Activated CD8-positive, alpha-beta memory T cell treated with anti-CD3 and anti-CD28 coated beads, Interleukin-2, amount 50 U/mL, for 24 hours (primary cell): ENCODE results near the gene NR2F2.

Source experiments
- DNase-seq: peaks from one replicate; pipeline ENCODE4 v3.0.0-alpha.2; 2020; ENCODE audit errors: extremely low read depth

NR2F2 gene

GRCh38 chr15:96343113-96344059 lies 12.9 kb downstream of the NR2F2 start:
- DNase-seq, result no peak

DNA sequence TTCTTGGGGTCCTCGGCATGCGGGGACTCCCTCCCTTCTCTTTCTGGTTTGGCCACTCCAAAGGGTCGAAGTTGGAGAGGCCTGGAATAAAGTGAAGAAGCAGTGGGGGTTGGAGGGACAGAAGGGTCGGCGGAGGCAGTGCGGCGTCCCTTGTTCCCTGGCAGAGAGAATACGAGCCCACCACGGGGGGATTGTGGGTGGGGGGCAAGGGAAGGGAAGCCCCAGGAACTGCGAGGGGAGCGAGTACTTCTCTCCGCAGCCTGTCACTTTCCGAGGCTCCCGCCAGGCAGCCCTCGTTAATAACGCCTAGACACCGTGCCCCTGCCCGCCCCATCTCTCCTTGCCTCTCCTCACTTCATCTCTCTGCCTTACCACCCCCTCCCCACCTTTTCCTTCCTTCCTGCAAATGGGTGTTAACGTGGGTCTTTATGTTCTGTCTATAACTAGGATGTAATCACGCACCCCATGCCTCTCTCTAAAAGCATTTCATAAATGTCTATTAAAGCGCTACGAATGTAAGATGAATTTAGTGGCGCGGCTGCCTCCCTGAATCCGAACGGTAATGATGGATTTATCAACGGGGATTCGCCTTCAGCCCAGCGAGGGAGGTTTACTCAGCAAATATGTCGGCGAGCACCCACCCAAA lies 13.7 kb downstream of the NR2F2 start:
- DNase-seq, result no peak

DNA sequence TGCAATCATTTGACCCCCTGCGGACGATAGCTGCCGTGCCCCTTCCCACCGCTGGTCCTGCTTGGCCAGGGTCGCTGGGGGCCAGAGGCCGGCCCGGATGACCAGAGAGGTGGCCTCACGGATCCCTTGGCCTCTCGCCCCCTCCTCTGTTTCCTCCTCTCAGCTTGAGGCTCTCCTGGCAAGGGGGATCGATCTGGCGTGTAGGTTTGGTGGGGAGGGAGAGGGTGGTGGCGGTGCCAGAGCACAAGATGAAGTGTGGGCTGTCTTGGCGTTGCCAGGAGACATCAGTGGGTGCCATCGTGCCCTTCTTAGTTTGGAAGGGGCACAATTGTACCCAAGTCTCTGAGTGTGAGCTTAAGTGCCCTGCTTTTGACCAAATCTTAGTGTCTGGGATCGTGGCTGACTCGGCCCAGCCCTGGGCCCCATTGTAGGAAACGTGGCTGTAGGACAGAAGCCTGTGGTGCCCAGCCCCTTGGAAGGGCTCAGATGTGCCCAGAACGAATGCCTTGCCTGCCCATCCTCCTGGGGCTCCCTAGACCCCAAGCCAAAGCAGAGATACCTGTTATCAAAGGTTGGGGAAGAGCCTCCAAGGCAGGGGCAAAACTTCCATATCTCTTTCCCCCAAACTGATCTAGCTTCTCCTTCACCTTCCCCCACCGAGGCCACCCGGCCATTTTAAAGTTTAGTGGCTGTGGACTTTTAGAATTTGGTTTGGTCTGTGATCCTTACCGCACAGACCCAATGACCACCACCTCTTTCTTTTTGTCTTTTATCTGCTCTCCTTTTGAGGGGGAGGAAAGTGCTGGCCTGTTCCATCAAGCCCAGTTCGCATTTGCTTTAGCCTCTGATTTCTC lies 14.4 kb downstream of the NR2F2 start:
- DNase-seq, result no peak

GRCh38 chr15:96345560-96346399 lies 15.3 kb downstream of the NR2F2 start:
- no peak for DNase-seq

- DNase-seq, result no peak
Observed at GRCh38 chr15:96346409-96346970, 16.0 kb downstream of the NR2F2 start.

DNA sequence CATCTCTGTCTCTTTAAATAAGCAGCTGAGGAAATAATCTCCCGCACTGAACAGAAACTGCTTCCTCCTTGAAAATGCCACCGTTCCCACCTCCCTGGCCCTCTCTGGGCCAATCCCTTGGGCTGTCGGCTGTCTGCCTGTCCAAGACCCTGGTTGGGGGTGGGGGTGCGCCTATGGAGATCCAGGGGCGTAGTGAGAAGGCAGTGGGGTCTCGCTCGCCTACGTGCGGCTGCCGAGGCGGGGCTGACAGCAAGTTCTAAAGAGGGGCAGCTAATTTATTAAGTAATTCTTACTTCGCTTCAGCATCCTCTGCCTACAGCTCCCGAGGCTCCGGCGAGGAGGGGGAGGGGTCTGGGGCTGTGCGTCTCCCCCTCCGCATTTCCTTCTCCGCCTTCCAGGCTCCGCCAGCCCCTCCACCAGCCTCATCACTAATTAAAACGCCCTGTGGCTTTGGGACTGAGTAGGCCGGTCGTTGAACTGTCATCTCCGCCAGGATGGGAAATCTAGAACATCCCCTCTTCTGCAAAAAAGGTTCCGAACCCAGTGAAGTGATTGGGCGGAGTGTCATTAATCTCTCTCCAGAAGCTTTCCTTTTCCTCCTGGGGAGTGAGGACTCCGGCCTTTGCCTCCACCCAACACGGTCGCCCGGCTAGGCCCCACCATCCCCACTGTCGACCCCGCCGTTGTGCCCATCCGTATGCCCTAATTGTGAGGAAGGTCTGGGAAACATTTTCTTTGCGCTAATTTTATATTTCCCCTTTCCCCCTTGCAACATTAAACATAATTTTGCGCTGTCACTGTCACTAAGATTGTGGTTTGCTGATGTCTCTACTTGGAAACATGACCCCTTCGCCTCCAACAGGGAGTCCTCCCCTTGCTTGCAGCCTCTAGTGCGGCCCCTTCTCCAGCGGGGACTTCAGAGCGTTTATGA lies 16.9 kb downstream of the NR2F2 start:
- DNase-seq, result no peak

GRCh38 chr15:96348112-96349027 lies 17.9 kb downstream of the NR2F2 start:
- DNase-seq, result no peak

DNA sequence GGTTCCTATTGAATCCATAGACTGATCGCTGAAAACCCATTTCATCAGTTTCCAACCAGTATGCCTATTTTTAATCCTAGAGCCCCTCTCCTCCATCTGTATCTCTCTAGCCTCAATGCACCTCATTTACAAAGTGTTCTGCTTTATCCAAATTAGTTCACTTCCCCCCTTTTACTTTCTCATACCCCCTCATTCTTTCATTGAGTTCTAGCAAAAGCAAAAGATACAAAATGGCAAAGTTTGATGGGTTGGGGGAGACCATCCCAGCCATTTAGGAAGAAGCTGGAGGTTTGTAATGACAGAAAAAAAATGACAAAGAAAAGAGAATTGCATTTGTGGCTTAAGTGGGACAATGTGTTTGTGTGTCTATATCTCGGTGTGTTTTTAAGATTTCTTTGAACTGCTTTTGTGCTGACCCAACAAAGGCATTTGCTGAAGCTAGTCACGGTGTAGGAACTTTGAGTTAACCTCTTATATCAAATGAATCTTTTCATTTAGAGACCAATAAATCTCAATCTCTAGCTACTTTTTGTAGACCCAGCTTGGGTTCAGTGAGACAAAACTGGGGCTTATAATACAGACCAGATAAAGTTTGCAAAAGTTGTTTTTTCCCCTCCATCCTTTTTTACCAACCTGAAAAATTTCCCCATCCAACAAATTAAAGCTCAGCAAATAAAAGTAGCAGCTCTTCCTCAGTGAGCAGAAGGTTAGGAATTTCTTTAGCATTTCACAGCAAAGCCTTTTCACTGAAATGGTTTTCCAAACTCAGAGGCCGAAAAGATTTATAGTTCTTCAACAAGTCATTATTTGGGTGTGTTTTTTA lies 18.7 kb downstream of the NR2F2 start:
- no peak for DNase-seq

DNA sequence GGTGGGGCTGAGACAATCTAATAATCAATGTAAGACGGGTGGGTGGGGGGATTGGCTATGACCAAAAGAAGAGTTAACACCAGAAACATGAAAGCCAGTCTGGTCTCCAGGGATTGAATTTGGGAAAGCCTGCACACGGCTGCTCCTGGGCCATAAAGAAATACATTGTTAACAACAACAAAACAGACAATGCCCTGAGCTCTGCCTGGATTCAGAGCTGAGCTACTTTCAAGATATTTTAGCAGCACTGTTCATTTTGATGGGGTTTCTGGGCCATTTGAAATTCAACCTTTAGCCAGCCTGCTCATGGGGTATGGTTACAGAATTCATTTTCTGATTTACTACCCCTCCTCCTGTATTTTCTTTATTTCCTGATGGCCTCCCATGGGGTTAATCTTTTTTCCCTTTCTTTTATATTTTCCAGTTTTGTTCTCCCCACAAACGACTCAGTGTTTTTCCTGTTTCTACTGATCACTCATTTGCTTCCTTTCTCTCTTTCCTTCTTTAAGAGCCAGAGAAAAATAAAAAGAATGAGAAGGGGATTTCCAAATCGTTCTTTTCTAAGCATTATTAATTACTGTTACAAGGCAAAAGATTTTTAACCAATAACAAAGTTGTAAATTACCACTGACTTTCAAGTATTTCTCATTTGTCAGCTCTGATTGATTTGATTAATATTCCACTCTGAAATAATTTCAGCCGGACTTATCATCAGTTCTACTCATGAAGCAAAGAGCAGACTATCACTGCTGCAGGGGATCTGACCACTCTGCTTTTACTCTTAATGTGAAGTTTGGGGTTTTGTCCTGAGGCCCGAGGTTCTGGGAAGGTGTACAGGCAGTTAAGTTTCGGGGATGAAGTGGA lies 19.6 kb downstream of the NR2F2 start:
- DNase-seq, result no peak

GRCh38 chr15:96350934-96351724 lies 20.6 kb downstream of the NR2F2 start:
- no peak for DNase-seq

- DNase-seq, result no peak
Observed at GRCh38 chr15:96351761-96352603, 21.5 kb downstream of the NR2F2 start.

- DNase-seq, result no peak
Observed at GRCh38 chr15:96352604-96353405, 22.3 kb downstream of the NR2F2 start.

DNA sequence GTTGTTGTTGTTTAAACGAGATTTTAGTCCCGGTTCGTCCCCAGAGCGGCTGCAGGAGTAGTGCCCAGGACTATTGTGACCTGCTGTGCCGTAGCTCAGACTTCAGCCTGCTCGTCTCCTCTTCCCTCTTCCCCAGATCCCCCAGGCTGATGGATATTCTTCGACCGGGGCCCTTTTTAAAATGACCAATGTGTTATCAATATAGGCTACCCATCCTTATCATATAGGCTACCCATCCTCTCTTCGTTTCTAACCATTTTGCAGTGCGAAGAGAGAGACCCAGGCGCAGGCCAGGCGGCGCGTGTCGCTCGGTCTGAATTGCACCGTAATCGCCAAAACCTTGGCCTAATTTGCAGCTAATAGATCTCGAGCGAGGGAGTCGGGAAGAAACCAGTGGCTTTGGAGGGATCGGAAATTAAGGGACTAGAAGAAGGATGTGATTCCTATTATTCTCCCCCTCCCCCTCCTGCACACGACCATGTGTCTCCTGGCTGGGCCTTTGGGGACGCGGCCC lies 23.0 kb downstream of the NR2F2 start:
- no peak for DNase-seq
